Natural killer cell (primary cell): Measurements from ENCODE around the gene OPA1. TPM values are rescaled to one million over a fixed set of nuclear protein-coding genes. Genes with fewer than 3 reads are reported as not detected.

Experiments
- ATAC-seq, 3 donors: fragments of 150-1000 bp in 2 of 3; fragments of 200-7000 bp in 1 of 3; cut with Tn5 transposase; 1 replicate in 1 of 3; 2 replicates in 2 of 3; pipeline ENCODE4 v1.10.0; 2021; ENCODE audit warnings: mild to moderate bottlenecking in 2 of 3, moderate library complexity in 2 of 3
- DNase-seq, 2 donors: peaks; one replicate each; pipeline versions ENCODE4 v3.0.0 to v3.0.0-alpha.2; 2013 to 2021; ENCODE audit warnings: mixed read lengths in 1 of 2
- H3K27ac ChIP-seq: one replicate; pipeline ENCODE4 v1.5.1; 2013; ENCODE audit warnings: mild to moderate bottlenecking, low read length
- H3K27me3 ChIP-seq: one replicate; pipeline ENCODE4 v1.6.1; 2013; ENCODE audit warnings: low read length; ENCODE audit not compliant: control insufficient read depth, insufficient read depth
- H3K36me3 ChIP-seq: one replicate; pipeline ENCODE4 v1.6.1; 2013; ENCODE audit warnings: low read length; ENCODE audit not compliant: control insufficient read depth, insufficient read depth
- H3K4me1 ChIP-seq: one replicate; pipeline ENCODE4 v1.6.1; 2013; ENCODE audit warnings: low read length; ENCODE audit not compliant: control insufficient read depth, insufficient read depth
- H3K4me3 ChIP-seq: one replicate; pipeline ENCODE4 v1.5.1; 2013; ENCODE audit warnings: low read length
- H3K9me3 ChIP-seq: one replicate; pipeline ENCODE4 v1.6.1; 2013; ENCODE audit warnings: low read length; ENCODE audit not compliant: control insufficient read depth, insufficient read depth
- H3K27ac Mint-ChIP-seq, 2 donors: one replicate each; pipeline ENCODE4 v1.8.0; 2022; ENCODE audit warnings: mild to moderate bottlenecking in 2 of 2, mixed read lengths in 2 of 2, moderate library complexity in 1 of 2
- H3K27me3 Mint-ChIP-seq, 2 donors: one replicate each; pipeline ENCODE4 v1.8.0; 2022; ENCODE audit warnings: low read depth in 2 of 2, mixed read lengths in 2 of 2
- H3K36me3 Mint-ChIP-seq: one replicate; pipeline ENCODE4 v1.8.0; 2022; ENCODE audit warnings: mixed read lengths
- H3K4me1 Mint-ChIP-seq, 2 donors: one replicate each; pipeline ENCODE4 v1.8.0; 2022; ENCODE audit warnings: mixed read lengths in 2 of 2
- H3K4me3 Mint-ChIP-seq: one replicate; pipeline ENCODE4 v1.8.0; 2022; ENCODE audit warnings: mild to moderate bottlenecking, moderate library complexity, mixed read lengths
- H3K9me3 Mint-ChIP-seq, 2 donors: one replicate each; pipeline ENCODE4 v1.8.0; 2022; ENCODE audit warnings: mixed read lengths in 2 of 2
- CTCF ChIP-seq: fragments of 200-600 bp; IDR thresholded peaks from one replicate; pipeline ENCODE4 v1.8.0; 2022; ENCODE audit warnings: antibody characterized with exemption
- WGBS: methylation state at CpG from one replicate; pipeline ENCODE4 v1.1.7; 2013; ENCODE audit warnings: missing lambda C conversion rate; ENCODE audit not compliant: insufficient coverage; 5-methylcytosine and 5-hydroxymethylcytosine counted together
- intact Hi-C: fragments of 100-400 bp; cut with micrococcal nuclease; formaldehyde crosslinking; loops from one replicate; pipeline ENCODE4 v1.14.2; 2022
- total RNA-seq, 4 donors: library from RNA; stranded (reverse); fragments of 120-200 nt in 1 of 4; gene quantifications; one replicate each; pipeline versions ENCODE4 v1.2.3 to v1.2.4, GENCODE V29; 2013 to 2022

OPA1 gene
- total RNA-seq, 3 donors from 2014 or later (not counting 1 experiment from before 2014, with no cell fraction given) = 52.6 to 72.0 (median 57.5) TPM

- H3K36me3 Mint-ChIP-seq = no peaks in the 10 kb centered on the region
- H3K9me3 ChIP-seq = no peaks in the 10 kb centered on the region
- no peaks in the 10 kb centered on the region for H3K4me1 ChIP-seq
- peaks cover 0 to 9% of the 10 kb centered on the region in 2 donors for H3K27me3 Mint-ChIP-seq
- ATAC-seq (no peak), DNase-seq (no peak)
- no peak for TF ChIP-seq CTCF
- H3K4me3 Mint-ChIP-seq = no peak overlapping the region
- H3K27ac Mint-ChIP-seq = no peak overlapping the region
- no peak overlapping the region for H3K27ac ChIP-seq
- H3K27me3 ChIP-seq = no peaks in the 10 kb centered on the region
- WGBS = 89% methylated on average over 14 of the region's 14 CpGs
- intact Hi-C loops = no loop called here
- no peak overlapping the region for H3K4me3 ChIP-seq
- H3K9me3 Mint-ChIP-seq = no peaks in the 10 kb centered on the region
- no peaks in the 10 kb centered on the region for H3K4me1 Mint-ChIP-seq
- no peaks in the 10 kb centered on the region for H3K36me3 ChIP-seq
Measured at GRCh38 chr3:193730976-193731375, 138.0 kb downstream of the OPA1 start.

GRCh38 chr3:193731656-193732055 lies 138.6 kb downstream of the OPA1 start:
- H3K4me1 Mint-ChIP-seq = no peaks in the 10 kb centered on the region
- H3K4me3 Mint-ChIP-seq = no peak overlapping the region
- Histone ChIP-seq H3K27ac (no peak overlapping the region), H3K27me3 (no peaks in the 10 kb centered on the region), H3K9me3 (no peaks in the 10 kb centered on the region), H3K4me1 (no peaks in the 10 kb centered on the region), H3K36me3 (no peaks in the 10 kb centered on the region), H3K4me3 (no peak overlapping the region)
- 68% methylated on average over 3 of the region's 4 CpGs for WGBS
- H3K27me3 Mint-ChIP-seq = peaks cover 0 to 12% of the 10 kb centered on the region in 2 donors
- no peak for TF ChIP-seq CTCF
- DNase-seq (no peak), ATAC-seq (no peak)
- no peaks in the 10 kb centered on the region for H3K36me3 Mint-ChIP-seq
- no peak overlapping the region for H3K27ac Mint-ChIP-seq
- no peaks in the 10 kb centered on the region for H3K9me3 Mint-ChIP-seq
- intact Hi-C loops = no loop called here

GRCh38 chr3:193732391-193732790 lies 139.4 kb downstream of the OPA1 start:
- no peaks in the 10 kb centered on the region for H3K4me1 Mint-ChIP-seq
- H3K27me3 ChIP-seq = no peaks in the 10 kb centered on the region
- H3K9me3 Mint-ChIP-seq = no peaks in the 10 kb centered on the region
- no peak overlapping the region for H3K27ac ChIP-seq
- no peak overlapping the region for H3K4me3 ChIP-seq
- no peak for ATAC-seq
- peaks cover 0 to 15% of the 10 kb centered on the region in 2 donors for H3K27me3 Mint-ChIP-seq
- H3K27ac Mint-ChIP-seq = no peak overlapping the region
- H3K9me3 ChIP-seq = no peaks in the 10 kb centered on the region
- intact Hi-C loops = no loop called here
- DNase-seq = no peak
- no peaks in the 10 kb centered on the region for H3K4me1 ChIP-seq
- no peaks in the 10 kb centered on the region for H3K36me3 ChIP-seq
- WGBS = 94% methylated on average over 9 of the region's 9 CpGs
- H3K4me3 Mint-ChIP-seq = no peak overlapping the region
- H3K36me3 Mint-ChIP-seq = no peaks in the 10 kb centered on the region
- TF ChIP-seq CTCF = no peak

- Mint-ChIP-seq H3K27me3 (peaks cover 0 to 12% of the 10 kb centered on the region in 2 donors), H3K4me3 (no peak overlapping the region), H3K9me3 (no peaks in the 10 kb centered on the region), H3K27ac (no peak overlapping the region), H3K4me1 (no peaks in the 10 kb centered on the region), H3K36me3 (no peaks in the 10 kb centered on the region)
- intact Hi-C loops = no loop called here
- TF ChIP-seq CTCF = no peak
- 86% methylated on average over 2 of the region's 2 CpGs for WGBS
- no peaks in the 10 kb centered on the region for H3K4me1 ChIP-seq
- H3K27ac ChIP-seq = no peak overlapping the region
- H3K27me3 ChIP-seq = no peaks in the 10 kb centered on the region
- ATAC-seq (no peak), DNase-seq (no peak)
- H3K4me3 ChIP-seq = no peak overlapping the region
- no peaks in the 10 kb centered on the region for H3K36me3 ChIP-seq
- no peaks in the 10 kb centered on the region for H3K9me3 ChIP-seq
Measured at GRCh38 chr3:193732827-193733226, 139.8 kb downstream of the OPA1 start.
